Left ventricle myocardium inferior (tissue), 1 donor: Measurements from ENCODE around the gene LANCL3. TPM values are rescaled to one million over a fixed set of nuclear protein-coding genes. Genes with fewer than 3 reads are reported as not detected.

Source experiments
- DNase-seq: peaks from one replicate; pipeline ENCODE4 v3.0.0-alpha.2; 2020
- H3K27ac ChIP-seq: fragments of 200-600 bp; replicated peaks from 2 replicates; pipeline ENCODE4 v1.8.0; 2021
- H3K27me3 ChIP-seq: fragments of 200-600 bp; 2 replicates; pipeline ENCODE4 v1.8.0; 2021; ENCODE audit warnings: low read depth
- H3K36me3 ChIP-seq: fragments of 200-600 bp; 2 replicates; pipeline ENCODE4 v1.8.0; 2021
- H3K4me1 ChIP-seq: fragments of 200-600 bp; 2 replicates; pipeline ENCODE4 v1.8.0; 2021
- H3K4me3 ChIP-seq: fragments of 200-600 bp; 2 replicates; pipeline ENCODE4 v1.8.0; 2021; ENCODE audit warnings: mild to moderate bottlenecking, moderate library complexity
- H3K9me3 ChIP-seq: fragments of 200-600 bp; replicated peaks from 2 replicates; pipeline ENCODE4 v1.8.0; 2021
- intact Hi-C: fragments of 100-400 bp; cut with micrococcal nuclease; formaldehyde crosslinking; loops from one replicate; pipeline ENCODE4 v1.11.0; 2022
- total RNA-seq: library from RNA; stranded (reverse); fragmentation: NEBNext Ultra II Directional; extraction: Animal tissue kit (Norgen Biotek cat#: 25700); gene quantifications from one replicate; pipeline ENCODE4 v1.2.1, GENCODE V29; 2021
- TF ChIP-seq, protein P1 (sequence below): fragments of 200-600 bp; IDR thresholded peaks from 2 replicates; pipeline ENCODE4 v1.8.0; 2021; ENCODE audit warnings: antibody characterized with exemption, mild to moderate bottlenecking, borderline replicate concordance
- donor health status: DM: no; HTN: yes; CAD: no; lungs with severe emphysema.

Gene LANCL3
- total RNA-seq, 1 donor from 2014 or later: 0.27 TPM

DNA sequence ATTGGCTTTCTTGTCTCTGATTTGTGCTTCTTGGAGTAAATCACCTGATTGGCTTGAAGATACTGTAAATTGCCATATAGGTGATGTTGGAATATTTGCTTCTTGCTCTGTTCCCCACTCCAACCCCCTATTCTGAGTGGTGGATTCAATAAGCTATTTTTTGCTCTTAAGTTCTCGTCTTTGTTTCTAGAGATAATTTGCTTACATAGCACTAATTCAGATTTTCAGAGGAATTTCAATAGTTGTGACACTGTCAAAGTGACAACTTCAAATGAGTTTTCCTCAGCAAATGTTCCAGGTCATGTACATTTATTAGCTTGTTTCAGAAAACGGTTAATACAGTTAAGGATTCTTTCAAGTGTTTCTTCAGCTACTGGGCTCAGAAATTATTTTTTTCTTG is 18.6 kb downstream of the LANCL3 start:
- no peaks in the 10 kb centered on the region for H3K36me3 ChIP-seq
- H3K9me3 ChIP-seq: no peaks in the 10 kb centered on the region
- no peaks in the 10 kb centered on the region for H3K27me3 ChIP-seq
- TF ChIP-seq, protein P1, sequence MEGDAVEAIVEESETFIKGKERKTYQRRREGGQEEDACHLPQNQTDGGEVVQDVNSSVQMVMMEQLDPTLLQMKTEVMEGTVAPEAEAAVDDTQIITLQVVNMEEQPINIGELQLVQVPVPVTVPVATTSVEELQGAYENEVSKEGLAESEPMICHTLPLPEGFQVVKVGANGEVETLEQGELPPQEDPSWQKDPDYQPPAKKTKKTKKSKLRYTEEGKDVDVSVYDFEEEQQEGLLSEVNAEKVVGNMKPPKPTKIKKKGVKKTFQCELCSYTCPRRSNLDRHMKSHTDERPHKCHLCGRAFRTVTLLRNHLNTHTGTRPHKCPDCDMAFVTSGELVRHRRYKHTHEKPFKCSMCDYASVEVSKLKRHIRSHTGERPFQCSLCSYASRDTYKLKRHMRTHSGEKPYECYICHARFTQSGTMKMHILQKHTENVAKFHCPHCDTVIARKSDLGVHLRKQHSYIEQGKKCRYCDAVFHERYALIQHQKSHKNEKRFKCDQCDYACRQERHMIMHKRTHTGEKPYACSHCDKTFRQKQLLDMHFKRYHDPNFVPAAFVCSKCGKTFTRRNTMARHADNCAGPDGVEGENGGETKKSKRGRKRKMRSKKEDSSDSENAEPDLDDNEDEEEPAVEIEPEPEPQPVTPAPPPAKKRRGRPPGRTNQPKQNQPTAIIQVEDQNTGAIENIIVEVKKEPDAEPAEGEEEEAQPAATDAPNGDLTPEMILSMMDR: no peak
- intact Hi-C loops: no loop called here
- H3K4me3 ChIP-seq: no peak overlapping the region
- no peak for DNase-seq
- H3K27ac ChIP-seq: no peak overlapping the region
- no peaks in the 10 kb centered on the region for H3K4me1 ChIP-seq

DNA sequence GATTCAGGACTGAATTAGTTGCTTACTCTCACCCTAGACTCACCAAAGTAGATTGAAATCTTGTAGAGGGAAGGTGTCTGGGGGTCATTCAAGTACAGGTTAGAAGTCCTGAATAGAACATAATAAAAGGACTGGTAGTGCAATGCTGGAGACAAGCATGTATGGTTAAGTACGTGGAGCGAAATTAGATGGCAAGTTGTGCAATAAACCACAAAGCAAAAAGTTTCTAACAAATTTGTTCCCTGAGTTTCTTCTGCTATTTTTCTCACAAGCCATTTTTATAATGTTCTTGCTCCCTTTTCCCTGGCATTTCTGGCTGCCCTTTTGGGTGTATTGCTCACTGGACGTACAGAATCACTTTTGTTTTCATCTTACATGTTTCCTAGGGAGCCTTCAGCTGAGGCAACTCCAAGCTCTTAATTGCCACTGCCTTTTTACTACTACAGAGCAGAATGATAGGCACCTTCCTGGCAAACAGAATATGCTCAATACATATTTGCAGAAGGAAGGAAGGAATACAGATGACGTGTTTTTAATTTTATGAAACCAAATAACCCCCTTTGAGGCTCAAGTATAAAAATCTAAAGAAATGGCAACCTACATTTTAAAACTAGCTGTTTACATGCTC is 23.4 kb downstream of the LANCL3 start:
- Histone ChIP-seq H3K4me1 (no peaks in the 10 kb centered on the region), H3K27me3 (no peaks in the 10 kb centered on the region), H3K4me3 (no peak overlapping the region), H3K9me3 (no peaks in the 10 kb centered on the region), H3K27ac (no peak overlapping the region), H3K36me3 (no peaks in the 10 kb centered on the region)
- TF ChIP-seq, protein P1: no peak
- intact Hi-C loops: no loop called here
- no peak for DNase-seq

DNA sequence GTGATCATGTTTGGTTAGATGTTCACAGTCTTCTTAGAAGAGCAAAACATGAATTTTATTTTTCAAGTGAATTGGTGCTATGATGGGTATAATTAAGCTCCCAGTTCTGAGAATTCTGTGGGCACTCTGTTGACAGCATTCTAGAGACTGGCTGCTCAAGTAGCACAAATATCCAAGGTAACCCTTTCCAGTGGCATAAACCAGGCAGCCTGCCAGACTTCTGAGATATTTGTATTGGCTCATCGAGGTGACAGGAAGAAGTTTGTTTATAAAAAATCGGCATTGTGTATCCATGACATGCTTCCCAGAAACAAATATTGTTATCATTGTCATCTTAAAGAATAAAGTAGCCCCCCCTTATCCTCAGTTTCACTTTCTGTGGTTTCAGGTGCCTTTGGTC is 28.3 kb downstream of the LANCL3 start:
- no peak overlapping the region for H3K27ac ChIP-seq
- H3K9me3 ChIP-seq: no peaks in the 10 kb centered on the region
- H3K27me3 ChIP-seq: no peaks in the 10 kb centered on the region
- intact Hi-C loops: no loop called here
- H3K4me1 ChIP-seq: no peaks in the 10 kb centered on the region
- DNase-seq: no peak
- H3K4me3 ChIP-seq: no peak overlapping the region
- TF ChIP-seq, protein P1: no peak
- H3K36me3 ChIP-seq: no peaks in the 10 kb centered on the region

DNA sequence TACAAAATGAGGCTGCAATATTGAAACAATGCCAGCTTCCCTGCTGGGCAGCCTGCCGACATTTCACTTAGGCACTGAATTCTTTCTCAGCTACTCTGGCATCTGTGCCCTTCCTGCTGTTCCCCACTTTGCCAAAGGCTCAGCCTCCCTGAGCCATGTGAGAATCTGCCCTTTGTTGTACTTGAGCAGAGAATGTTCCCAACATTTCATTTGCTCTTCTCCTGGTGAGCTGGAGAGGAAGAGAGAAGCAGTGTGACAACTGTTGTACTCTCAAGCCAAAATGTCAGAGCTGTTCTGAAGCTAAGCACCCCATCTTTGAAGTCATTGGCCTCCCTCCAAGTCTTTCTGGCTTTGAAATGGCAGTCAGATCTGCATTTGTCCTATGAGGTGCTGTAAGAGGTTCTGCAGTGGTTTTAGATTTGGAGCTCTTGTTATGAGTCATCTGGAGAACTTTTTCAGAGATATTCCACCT is 32.5 kb downstream of the LANCL3 start:
- TF ChIP-seq, protein P1: no peak
- no peaks in the 10 kb centered on the region for H3K9me3 ChIP-seq
- H3K27ac ChIP-seq: peak overlapping the region; percentile 54
- peak; percentile 26 for DNase-seq
- no peaks in the 10 kb centered on the region for H3K27me3 ChIP-seq
- no peaks in the 10 kb centered on the region for H3K36me3 ChIP-seq
- H3K4me3 ChIP-seq: no peak overlapping the region
- intact Hi-C loops: no loop called here
- no peaks in the 10 kb centered on the region for H3K4me1 ChIP-seq

DNA sequence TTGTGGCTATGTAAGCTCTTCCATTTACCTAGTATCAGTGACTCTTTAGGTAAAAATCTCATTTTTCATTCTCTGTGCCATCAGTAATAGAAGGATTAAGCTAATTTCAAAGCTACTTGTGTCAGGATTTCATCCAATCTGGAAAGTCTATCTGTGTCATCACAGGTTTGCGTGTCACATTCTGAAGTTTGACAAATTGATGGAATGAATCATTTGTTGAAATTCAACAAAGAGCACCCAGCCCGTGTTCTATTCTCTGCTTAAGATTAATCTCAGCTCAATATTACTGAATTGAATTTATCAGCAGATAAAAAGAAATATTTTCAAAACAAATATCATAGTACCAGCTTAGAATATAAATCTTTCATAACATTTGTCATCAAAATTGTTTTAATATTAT is 35.8 kb downstream of the LANCL3 start:
- Histone ChIP-seq H3K4me1 (no peaks in the 10 kb centered on the region), H3K4me3 (no peak overlapping the region), H3K27ac (no peak overlapping the region), H3K36me3 (no peaks in the 10 kb centered on the region), H3K27me3 (no peaks in the 10 kb centered on the region), H3K9me3 (no peaks in the 10 kb centered on the region)
- DNase-seq: no peak
- intact Hi-C loops: no loop called here
- TF ChIP-seq, protein P1: no peak
